GM19397 (cell line): ENCODE data around the gene EP300.
"Not testable (repeated sequence)": the region's sequence is repeated elsewhere in the genome, so short reads cannot be mapped to it uniquely, and the experiment has no call there.

Source experiments
- ATAC-seq: cut with Tn5 transposase; IDR thresholded peaks from one replicate; pipeline ENCODE4 v1.9.1; 2021; ENCODE audit warnings: mild to moderate bottlenecking, moderate library complexity; ENCODE audit not compliant: unreplicated experiment

Gene EP300

DNA sequence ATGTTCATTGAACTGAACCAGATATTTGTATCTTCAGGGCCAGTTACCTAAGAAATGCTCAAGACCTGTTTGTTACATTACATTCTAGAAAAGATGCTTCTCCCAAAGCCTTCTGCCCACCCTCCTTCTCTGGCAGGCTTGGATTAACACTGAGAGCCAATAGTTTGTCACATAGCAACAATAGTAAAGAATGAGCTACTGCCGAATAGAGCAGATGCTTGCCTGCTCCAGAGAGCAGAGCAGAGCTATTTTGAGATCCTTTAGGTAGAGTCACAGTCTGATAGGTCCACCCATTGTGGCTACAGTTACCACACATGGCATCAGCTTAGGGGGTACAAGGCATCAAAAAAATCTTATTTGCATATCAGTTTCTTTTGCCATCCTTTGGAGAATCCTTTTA, 13.5 kb upstream of the EP300 start:
- ATAC-seq = no peak

DNA sequence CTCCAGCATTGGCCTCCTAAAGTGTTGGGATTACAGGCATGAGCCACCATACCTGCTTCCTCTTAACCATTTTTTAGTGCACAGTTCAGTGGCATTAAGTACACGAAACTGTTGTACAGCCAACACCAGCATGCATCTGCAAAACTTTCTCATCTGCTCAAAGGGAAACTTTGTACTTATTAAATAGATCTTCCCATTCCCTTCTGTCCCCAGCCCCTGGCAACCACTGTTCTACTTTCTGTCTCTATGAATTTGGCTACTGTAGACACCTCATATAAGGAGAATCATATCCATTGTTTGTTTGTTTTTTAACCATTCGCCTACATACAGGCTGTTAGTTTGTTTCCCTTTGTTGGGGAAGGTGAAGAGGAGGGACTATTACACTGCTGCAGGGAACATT, 6.5 kb upstream of the EP300 start:
- ATAC-seq = no peak

DNA sequence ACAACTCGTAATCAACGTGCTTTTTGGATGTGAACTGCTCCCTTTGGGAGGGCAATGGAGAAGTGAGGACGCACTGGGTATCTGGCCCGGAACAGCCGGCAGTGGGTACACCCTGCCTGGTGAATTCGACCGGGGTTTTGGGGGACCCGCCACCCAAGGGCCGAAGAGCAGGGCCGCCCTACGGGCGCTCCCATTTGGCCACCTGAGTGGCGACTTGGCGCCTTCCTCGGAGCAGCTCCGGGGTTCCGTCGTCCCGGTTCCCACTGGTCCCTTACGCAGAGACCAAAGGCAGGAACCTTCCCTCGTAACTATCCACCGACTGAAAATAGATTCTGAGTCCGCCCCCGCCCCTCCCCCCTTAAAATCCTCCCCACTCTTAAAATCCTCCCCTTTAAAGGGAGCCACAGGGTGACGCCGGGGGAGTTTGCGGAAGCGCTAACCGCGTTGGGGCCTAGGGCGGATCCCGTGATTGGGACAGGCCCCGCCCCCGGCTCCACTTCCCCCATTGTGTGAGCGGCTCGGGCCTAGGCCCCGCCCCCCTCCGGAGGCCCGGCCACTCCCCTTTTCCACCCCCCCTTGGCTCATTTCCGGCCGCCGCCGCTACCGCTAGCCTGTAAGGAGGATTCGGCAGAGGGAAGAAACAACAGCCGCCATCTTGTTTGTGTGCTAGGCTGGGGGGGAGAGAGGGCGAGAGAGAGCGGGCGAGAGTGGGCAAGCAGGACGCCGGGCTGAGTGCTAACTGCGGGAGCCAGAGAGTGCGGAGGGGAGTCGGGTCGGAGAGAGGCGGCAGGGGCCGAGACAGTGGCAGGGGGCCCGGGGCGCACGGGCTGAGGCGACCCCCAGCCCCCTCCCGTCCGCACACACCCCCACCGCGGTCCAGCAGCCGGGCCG, 1.0 kb upstream of the EP300 start:
- ATAC-seq = peak; percentile 69

DNA sequence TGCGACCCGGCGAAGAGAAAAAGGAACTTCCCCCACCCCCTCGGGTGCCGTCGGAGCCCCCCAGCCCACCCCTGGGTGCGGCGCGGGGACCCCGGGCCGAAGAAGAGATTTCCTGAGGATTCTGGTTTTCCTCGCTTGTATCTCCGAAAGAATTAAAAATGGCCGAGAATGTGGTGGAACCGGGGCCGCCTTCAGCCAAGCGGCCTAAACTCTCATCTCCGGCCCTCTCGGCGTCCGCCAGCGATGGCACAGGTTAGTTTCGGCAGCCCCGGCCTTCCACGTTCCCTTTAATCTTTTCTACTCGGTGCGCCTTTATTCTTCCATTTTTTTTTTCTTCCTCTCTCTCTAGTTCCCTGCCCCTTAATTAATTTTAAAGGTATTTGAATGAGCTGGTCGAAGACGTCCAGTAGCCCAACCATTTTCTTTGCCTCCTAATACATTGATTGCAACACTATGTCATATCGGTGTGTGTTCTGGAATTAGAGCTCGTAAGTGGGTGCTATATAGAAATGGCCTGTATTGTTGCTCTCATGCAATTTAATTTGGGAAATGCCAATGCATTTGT, 537 bp downstream of the EP300 start:
- ATAC-seq = no peak

DNA sequence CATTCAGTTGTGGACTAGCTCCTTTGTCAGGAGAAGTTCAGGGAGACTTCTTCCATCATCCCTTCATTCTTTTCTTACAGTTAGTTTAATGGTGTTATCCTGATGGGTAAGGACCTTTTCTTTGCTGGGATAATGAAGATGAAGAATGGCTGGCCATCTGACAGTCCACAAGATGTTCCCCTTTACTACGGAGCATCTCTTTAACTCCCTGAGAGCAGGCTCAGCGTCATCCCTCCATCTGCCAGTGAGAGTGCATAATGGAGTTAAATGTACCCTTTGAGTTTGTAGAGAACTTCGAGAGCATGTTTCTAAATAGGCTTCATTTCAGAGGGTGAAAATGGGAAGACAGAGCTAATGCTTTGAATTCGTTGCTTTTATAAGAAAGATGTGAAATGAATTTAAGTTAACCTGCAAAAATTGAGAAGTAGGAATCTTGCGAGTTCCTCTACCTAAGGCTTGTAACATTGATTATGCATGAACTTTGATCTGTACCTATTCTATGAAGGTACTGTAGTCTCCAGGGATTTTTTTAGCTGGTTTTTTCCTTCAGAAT, 1.7 kb downstream of the EP300 start:
- no peak for ATAC-seq

DNA sequence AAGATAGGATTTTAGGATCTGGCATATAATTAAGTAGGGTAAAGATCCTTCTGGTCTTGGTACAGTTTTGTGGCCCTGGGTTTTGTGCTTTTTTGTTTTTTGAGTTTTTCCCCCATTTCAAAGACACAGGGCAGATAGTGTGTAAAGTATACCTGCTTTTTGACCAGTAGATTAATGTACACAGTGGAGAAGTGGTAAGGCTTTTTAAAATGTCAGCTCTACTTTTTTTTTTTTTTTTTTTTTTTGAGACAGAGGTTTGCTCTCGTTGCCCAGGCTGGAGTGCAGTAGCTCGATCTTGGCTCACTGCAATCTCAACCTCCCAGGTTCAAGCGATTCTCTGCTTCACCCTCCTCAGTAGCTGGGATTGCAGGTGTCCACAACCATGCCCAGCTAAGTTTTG, 4.0 kb downstream of the EP300 start:
- ATAC-seq = no peak

DNA sequence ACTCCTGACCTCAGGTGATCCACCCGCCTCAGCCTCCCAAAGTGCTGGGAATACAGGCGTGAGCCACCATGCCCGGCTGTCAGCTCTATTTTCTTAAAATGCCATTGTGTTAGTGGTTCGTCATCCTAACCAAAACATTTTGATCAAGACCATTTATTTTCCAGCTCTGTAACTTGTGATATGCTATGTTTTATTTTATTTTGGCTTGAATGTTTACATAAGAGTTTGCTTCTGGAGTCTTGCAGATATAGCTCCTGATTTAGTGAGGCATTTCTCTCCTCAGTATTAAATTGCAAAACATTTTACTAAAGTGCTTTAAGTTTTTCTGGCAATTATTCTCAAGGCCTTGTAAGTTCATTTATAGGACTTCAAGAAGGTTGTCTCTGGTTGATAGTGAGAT, 4.4 kb downstream of the EP300 start:
- no peak for ATAC-seq

DNA sequence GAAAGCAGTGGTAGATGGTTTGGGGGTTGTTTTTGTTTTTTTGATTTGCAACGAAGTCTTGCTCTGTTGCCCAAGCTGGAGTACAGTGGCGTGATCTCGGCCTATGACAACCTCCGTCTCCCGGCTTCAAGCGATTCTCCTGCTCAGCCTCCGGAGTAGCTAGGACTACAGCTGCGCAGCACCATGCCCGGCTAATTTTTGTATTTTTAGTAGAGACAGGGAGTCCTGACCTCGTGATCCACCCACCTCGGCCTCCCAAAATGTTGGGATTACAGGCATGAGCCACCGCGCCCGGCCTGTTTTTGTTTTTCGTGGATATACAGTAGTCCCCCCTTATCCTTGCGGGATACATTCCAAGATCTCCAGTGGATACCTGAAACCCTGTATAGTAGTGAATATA, 6.6 kb downstream of the EP300 start:
- ATAC-seq = no peak

DNA sequence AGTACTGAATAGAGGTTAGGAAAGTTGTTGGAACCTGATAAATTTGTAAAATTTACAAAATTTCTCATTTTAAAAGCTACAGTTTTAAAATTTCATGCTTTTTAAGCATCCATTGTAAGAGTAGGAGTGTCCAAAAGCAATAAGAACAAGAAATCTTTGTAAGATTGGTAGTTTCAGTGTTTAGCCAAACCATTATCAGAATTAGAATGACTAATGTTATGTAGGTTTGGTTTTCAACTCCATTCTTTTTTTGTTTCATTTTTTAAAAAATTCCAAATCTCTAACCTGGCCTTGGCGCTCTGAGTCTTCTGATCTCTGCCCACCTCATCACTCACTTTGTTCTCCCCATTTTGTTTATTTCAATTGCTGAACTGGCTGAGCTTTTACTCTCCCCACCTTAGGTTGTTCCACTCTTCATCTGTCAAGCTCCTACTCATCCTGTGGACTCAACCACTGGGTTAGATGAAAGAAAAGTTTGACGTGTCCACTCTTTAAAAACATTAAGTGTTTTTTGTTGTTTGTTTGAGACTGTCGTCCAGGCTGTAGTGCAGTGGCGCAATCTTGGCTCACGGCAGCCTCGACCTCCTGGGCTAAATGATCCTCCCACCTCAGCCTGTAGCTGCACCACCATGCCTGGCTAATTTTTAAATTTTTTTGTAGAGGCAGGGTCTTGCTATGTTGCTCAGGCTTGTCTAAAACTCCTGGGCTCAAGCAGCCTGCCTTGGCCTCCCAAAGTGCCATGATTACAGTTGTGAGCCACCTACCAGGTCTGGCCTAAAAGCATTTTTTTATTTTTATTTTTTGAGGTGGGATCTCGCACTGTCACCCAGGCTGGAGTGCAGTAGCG, 14.0 kb downstream of the EP300 start:
- no peak for ATAC-seq

DNA sequence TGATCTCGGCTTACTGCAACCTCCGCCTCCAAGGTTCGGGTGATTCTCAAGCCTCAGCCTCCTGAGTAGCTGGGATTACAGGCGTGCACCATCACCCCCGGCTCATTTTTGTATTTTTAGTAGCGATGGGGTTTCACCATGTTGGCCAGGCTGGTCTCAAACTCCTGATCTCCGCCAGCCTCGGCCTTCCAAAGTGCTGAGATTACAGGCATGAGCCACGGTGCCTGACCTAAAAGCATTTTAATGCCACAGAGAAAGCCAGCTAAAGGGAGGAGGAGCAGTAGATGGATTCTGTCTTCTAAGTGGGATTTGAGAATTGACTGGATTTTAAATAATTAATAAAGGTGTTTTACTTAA, 14.6 kb downstream of the EP300 start:
- not testable (repeated sequence) for ATAC-seq

DNA sequence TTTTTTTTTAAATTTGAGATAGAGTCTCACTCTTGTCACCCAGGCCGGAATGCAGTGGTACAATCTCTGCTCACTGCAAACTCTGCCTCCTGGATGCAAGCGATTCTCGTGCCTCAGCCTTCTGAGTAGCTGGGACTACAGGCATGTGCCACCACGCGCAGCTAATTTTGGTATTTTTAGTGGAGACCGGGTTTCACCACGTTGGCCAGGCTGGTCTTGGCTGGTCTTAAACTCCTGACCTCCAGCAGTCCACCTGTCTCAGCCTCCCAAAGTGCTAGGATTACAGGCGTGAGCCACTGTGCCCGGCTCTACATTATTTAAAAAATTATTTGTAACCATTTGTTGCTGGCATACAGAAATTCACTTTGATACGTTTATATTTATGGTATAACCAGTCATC, 18.6 kb downstream of the EP300 start:
- ATAC-seq = no peak

DNA sequence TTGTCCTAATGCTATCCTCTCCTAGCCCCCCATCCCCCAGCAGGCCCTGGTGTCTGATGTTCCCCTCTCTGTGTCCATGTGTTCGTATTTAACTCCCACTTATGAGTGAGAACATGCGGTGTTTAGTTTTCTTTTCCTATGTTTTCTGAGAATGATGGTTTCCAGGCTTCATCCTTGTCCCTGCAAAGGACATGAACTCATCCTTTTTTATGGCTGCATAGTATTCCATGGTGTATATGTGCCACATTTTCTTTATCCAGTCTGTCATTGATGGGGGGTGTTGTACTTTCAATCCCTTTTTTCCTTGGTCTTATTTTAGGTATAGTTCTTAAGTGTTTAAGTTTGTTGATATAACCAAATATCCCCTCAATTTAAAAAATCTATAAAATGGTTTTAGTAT, 23.9 kb downstream of the EP300 start:
- no peak for ATAC-seq

DNA sequence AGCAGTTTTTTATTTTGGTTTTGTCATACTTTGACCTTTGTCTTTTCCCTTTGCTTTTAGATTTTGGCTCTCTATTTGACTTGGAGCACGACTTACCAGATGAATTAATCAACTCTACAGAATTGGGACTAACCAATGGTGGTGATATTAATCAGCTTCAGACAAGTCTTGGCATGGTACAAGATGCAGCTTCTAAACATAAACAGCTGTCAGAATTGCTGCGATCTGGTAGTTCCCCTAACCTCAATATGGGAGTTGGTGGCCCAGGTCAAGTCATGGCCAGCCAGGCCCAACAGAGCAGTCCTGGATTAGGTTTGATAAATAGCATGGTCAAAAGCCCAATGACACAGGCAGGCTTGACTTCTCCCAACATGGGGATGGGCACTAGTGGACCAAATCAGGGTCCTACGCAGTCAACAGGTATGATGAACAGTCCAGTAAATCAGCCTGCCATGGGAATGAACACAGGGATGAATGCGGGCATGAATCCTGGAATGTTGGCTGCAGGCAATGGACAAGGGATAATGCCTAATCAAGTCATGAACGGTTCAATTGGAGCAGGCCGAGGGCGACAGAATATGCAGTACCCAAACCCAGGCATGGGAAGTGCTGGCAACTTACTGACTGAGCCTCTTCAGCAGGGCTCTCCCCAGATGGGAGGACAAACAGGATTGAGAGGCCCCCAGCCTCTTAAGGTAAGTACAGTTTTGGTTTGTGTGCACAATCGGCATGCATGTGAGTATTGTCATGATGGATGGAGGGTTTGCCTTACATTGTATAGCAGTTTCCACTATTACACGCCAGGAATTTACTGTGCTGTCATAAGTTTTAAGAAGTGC, 25.0 kb downstream of the EP300 start:
- no peak for ATAC-seq

DNA sequence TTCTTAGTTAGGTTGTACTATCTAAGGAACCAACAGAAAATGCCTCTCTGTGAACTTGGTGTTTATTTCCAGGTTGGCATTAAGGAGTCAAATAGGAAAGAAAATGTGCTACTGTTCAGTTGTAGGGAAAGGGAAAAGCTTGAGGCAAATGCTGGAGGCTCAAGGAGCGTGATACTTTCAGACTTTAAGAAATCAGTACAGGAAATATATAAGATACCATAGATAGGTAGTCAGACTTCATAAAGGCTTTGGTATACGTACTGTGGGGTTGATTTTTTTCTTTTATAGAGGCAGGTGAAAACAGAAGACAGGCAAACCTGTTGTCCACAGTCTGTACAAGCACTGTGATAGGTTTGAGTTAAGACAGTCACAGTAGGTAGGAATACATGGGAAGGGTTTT, 30.8 kb downstream of the EP300 start:
- no peak for ATAC-seq

DNA sequence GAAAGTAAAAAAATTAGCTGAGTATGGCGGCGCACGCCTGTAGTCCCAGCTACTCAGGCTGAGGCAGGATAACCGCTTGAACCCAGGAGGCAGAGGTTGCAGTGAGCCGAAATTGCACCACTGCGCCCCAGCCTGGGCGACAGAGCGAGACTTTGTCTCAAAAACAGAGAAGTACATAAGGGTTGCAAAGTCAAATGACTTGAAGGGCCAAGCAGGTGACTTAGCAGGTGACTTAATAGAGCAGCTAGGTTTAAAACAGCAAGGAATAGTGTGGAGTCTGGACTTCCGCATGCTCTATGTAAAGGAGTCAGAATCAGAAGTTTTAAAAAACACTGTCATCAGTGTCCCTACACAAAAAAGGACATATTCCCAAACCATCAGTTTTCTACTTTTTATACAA, 31.7 kb downstream of the EP300 start:
- no peak for ATAC-seq

DNA sequence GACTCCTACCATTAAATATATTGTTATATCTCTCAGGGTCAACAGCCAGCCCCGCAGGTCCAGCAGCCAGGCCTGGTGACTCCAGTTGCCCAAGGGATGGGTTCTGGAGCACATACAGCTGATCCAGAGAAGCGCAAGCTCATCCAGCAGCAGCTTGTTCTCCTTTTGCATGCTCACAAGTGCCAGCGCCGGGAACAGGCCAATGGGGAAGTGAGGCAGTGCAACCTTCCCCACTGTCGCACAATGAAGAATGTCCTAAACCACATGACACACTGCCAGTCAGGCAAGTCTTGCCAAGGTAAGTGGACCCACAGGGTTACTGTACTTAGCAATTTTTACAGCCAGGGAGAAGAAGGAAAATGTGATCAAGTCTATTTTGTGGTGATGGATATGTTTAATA, 35.1 kb downstream of the EP300 start:
- ATAC-seq = no peak

DNA sequence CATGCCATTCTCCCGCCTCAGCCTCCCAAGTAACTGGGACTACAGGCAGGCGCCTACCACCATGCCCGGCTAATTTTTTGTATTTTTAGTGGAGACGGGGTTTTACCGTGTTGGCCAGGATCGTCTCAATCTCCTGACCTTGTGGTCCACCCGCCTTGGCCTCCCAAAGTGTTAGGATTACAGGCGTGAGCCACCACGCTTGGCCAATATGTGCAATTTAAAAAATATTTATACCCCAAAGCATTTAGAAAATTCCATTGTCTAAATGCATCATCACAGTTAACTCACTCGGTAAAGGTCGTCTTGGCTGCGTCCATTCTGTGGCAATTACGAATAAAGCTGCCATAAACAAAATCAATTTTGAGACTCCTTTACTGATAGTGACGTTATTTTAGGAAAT, 36.2 kb downstream of the EP300 start:
- no peak for ATAC-seq

DNA sequence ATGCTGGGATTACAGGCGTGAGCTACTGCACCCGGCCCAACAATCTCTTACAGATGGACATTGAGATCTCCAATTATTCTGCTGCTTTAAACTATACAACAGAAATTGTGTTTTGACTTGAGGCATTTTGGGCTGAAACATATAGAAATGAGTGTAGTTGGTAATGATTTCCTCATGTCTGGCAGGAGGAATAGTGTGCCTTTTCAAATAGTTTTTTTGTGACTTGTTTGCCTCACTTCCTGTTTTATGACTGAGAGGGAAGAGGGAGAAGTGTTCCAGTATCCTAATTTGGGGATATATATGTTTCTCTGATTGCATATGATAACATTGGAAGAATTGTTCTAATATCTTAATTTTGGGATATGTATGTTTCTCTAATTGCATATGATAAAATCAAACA, 40.2 kb downstream of the EP300 start:
- ATAC-seq = no peak

DNA sequence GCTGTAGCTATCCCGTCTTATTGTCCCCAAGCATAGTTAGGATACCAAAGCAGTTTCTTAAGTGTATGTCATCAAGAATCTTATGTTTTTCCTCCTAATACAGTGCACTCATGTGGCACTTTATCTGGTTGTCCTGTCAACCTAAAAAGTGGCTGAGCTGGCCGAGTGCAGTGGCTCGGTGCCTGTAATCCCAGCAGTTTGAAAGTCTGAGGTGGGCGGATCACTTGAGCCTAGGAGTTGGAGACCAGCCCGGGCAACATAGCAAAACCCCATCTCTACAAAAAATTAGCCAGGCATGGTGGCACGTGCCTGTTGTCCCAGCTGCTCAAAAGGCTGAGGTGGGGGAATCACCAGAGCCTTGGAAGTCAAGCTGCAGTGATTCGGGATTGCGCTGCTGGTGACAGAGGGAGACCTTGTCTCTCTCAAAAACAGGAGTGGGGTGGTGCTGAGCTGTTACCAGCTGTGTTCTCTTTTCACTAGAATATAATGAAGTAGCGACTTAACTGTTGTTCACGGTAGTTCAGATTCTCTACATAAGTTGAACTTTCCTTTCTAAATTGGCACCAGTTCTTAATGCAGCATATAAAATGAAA, 48.1 kb downstream of the EP300 start:
- no peak for ATAC-seq

DNA sequence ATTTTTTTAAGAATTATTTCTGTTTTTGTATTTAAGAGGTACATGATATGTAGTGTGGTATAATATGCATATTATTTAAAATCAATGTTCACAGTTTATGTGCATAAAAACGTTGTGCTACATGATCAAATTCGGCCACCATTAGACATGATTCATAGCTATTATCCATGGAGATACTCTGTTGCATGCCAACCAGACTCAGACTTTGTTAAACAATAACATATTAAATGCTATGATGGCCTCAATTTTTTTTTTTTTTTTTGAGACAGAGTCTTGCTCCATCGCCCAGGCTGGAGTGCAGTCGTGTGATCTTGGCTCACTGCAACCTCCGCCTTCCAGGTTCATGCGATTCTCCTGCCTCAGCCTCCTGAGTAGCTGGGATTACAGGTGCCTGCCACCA, 53.5 kb downstream of the EP300 start:
- ATAC-seq = not testable (repeated sequence)
